MCF 10A (cell line): Measurements from ENCODE around the gene TMEM245. TPM values are rescaled to one million over a fixed set of nuclear protein-coding genes. Genes with fewer than 3 reads are reported as not detected.
A peak's percentile ranks its signal among the peaks of the same experiment; 100 is the strongest.

Experiments used
- BruUV-seq: library from RNA; stranded (reverse); fragments of 400-500 nt; replicated peaks from 2 replicates; lab custom pipeline; 2021; lab: Mats Ljungman, UMichigan
- CTCF ChIA-PET: fragments of 300-600 bp; sonication (Branson Sonifier 250); formaldehyde crosslinking; extraction: SDS; loops from one replicate; lab custom pipeline; 2021; ENCODE audit warnings: antibody characterized with exemption, inconsistent platforms; lab: Yijun Ruan, JAX
- POLR2A ChIA-PET: fragments of 300-600, 350-650 bp; sonication (Branson Sonifier 250); formaldehyde crosslinking; extraction: SDS; loops from one replicate; lab custom pipeline; 2020; ENCODE audit warnings: antibody characterized with exemption, inconsistent platforms; lab: Yijun Ruan, JAX
- DNase-seq: peaks from one replicate; pipeline ENCODE4 v3.0.0-alpha.2; 2018; ENCODE audit not compliant: unreplicated experiment
- H3K27ac Mint-ChIP-seq: one replicate; pipeline ENCODE4 v1.8.0; 2022; ENCODE audit warnings: mild to moderate bottlenecking, low read depth, mixed read lengths; ENCODE audit not compliant: unreplicated experiment
- H3K27me3 Mint-ChIP-seq: one replicate; pipeline ENCODE4 v1.8.0; 2022; ENCODE audit warnings: mixed read lengths; ENCODE audit not compliant: insufficient read depth, unreplicated experiment
- H3K36me3 Mint-ChIP-seq: one replicate; pipeline ENCODE4 v1.8.0; 2022; ENCODE audit warnings: mild to moderate bottlenecking, moderate library complexity, mixed read lengths; ENCODE audit not compliant: insufficient read depth, unreplicated experiment
- H3K4me1 Mint-ChIP-seq: one replicate; pipeline ENCODE4 v1.8.0; 2022; ENCODE audit warnings: mixed read lengths; ENCODE audit not compliant: insufficient read depth, unreplicated experiment
- H3K4me3 Mint-ChIP-seq: one replicate; pipeline ENCODE4 v1.8.0; 2022; ENCODE audit warnings: mild to moderate bottlenecking, moderate library complexity, mixed read lengths; ENCODE audit not compliant: unreplicated experiment
- H3K9me3 Mint-ChIP-seq: one replicate; pipeline ENCODE4 v1.8.0; 2022; ENCODE audit warnings: mixed read lengths; ENCODE audit not compliant: unreplicated experiment
- intact Hi-C: fragments of 100-400 bp; cut with micrococcal nuclease; formaldehyde crosslinking; loops from 2 replicates; pipeline ENCODE4 v1.14.1; 2022
- total RNA-seq: library from RNA; stranded (reverse); gene quantifications from 2 replicates; pipeline ENCODE4 v1.2.3, GENCODE V29; 2022
- TF ChIP-seq, protein P1 (sequence below): fragments of 200-600 bp; IDR thresholded peaks from one replicate; pipeline ENCODE4 v1.8.0; 2022; ENCODE audit warnings: antibody characterized with exemption, mild to moderate bottlenecking; ENCODE audit not compliant: unreplicated experiment

TMEM245 gene
- total RNA-seq, 1 experiment from 2014 or later, result 35.0 TPM

DNA sequence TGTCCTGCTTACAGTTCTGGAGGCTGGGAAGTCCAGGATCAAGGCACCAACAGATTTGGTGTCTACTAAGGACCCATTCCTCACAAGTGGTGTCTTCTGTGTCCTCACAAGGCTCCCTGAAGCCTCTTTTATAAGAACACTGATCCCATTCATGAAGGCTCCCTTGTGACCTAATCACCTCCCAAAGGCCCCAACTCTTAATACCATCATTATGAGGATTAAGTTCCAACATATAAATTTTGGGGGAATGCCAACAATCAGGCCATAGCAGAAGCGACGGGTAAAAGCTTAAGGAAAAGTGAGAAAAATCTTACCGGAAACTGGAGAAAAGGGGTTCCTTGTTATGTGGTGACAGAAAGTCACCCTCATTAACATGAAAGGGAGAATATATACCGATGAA, 117.6 kb downstream of the TMEM245 start:
- ChIA-PET CTCF (no interaction called here), POLR2A (interaction anchor here (0.6 to 0.9 kb wide), 3 partner anchors 15 to 451 kb away, joined by 3 to 4 read pairs (median 3); no protein-coding TSS in a partner anchor)
- BruUV-seq, result no TSS peak
- TF ChIP-seq, protein P1, sequence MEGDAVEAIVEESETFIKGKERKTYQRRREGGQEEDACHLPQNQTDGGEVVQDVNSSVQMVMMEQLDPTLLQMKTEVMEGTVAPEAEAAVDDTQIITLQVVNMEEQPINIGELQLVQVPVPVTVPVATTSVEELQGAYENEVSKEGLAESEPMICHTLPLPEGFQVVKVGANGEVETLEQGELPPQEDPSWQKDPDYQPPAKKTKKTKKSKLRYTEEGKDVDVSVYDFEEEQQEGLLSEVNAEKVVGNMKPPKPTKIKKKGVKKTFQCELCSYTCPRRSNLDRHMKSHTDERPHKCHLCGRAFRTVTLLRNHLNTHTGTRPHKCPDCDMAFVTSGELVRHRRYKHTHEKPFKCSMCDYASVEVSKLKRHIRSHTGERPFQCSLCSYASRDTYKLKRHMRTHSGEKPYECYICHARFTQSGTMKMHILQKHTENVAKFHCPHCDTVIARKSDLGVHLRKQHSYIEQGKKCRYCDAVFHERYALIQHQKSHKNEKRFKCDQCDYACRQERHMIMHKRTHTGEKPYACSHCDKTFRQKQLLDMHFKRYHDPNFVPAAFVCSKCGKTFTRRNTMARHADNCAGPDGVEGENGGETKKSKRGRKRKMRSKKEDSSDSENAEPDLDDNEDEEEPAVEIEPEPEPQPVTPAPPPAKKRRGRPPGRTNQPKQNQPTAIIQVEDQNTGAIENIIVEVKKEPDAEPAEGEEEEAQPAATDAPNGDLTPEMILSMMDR, result no peak
- H3K27me3 Mint-ChIP-seq, result no peaks in the 10 kb centered on the region
- intact Hi-C loops, result no loop called here
- H3K9me3 Mint-ChIP-seq, result no peaks in the 10 kb centered on the region
- H3K4me1 Mint-ChIP-seq, result peaks cover 15% of the 10 kb centered on the region
- no peak for DNase-seq
- H3K36me3 Mint-ChIP-seq, result peaks cover 15% of the 10 kb centered on the region
- H3K27ac Mint-ChIP-seq, result no peak overlapping the region
- H3K4me3 Mint-ChIP-seq, result no peak overlapping the region

DNA sequence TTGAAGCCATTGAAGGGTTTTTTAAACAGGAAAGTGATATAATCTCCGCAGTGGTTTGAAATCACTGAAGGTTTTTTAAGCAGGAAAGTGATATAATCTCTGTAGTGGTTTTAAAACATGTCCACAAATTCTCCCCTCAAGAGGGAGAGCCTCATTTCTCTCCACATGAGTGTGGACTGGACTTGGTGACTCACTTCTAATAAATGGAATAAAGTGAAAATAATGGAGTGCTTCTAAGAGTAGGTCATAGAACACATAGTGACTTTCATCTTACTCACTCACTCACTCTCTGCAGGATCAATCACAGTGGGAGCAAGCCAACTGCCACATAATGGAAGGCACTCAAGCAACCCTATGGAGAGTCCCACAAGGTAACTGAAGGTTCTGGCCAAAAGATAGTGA, 118.5 kb downstream of the TMEM245 start:
- no peaks in the 10 kb centered on the region for H3K27me3 Mint-ChIP-seq
- intact Hi-C loops, result no loop called here
- no peaks in the 10 kb centered on the region for H3K9me3 Mint-ChIP-seq
- DNase-seq, result peak; percentile 9
- CTCF ChIA-PET, result no interaction called here
- H3K4me3 Mint-ChIP-seq, result no peak overlapping the region
- H3K27ac Mint-ChIP-seq, result peak overlapping the region; percentile 61
- BruUV-seq, result no TSS peak
- POLR2A ChIA-PET, result interaction anchor here (0.9 kb wide), 2 partner anchors 11 to 32 kb away, joined by 3 read pairs; no protein-coding TSS in a partner anchor
- H3K36me3 Mint-ChIP-seq, result peaks cover 18% of the 10 kb centered on the region
- TF ChIP-seq, protein P1, result no peak
- peaks cover 18% of the 10 kb centered on the region for H3K4me1 Mint-ChIP-seq

DNA sequence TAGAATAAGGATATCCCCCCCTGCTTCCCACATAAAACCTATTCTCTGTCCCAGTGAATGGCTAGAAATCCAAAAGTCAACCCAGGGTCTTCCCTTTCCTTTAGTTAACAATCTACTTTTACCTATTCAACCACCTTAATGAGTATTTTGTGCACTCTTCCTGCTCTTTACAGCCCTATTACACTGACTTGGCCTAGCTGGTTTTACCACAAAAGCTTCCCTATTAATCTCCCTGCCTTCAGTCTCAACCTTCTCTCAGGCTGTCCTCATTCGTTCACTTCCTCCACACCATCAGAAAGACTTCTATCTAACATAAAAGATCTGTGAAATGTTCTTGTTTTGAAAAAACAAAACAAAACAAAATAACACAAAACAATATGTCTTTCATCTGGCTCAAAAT, 122.6 kb downstream of the TMEM245 start:
- BruUV-seq, result no TSS peak
- CTCF ChIA-PET, result interaction anchor here (0.6 to 1.1 kb wide), 4 partner anchors 8 to 1433 kb away, joined by 3 read pairs; no protein-coding TSS in a partner anchor
- Mint-ChIP-seq H3K4me1 (peaks cover 18% of the 10 kb centered on the region), H3K36me3 (peaks cover 15% of the 10 kb centered on the region), H3K27ac (peak overlapping the region; percentile 13), H3K27me3 (no peaks in the 10 kb centered on the region), H3K4me3 (no peak overlapping the region), H3K9me3 (no peaks in the 10 kb centered on the region)
- POLR2A ChIA-PET, result interaction anchor here (1.2 kb wide), 1 partner anchor 15 kb away, joined by 4 read pairs; no protein-coding TSS in a partner anchor
- TF ChIP-seq, protein P1, result no peak
- intact Hi-C loops, result no loop called here
- no peak for DNase-seq

DNA sequence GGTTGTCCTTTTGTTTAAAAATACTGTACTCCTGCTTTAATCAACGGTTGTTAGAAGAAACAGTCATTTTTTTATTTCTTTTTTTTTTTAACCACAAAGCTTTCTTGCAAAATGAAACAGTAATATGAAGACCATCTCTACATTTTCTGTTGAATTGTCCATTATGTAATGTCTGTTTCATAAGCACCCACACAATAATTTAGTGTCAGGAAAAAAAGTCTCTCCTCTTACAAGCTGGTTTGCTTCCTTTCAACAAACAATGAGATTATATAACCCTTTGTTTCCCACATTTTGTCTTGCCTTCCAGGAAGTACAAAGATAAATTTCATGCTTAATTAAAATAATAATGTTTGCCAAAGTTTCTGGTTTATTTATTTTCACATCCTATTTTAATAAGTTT, 123.1 kb downstream of the TMEM245 start:
- Mint-ChIP-seq H3K27me3 (no peaks in the 10 kb centered on the region), H3K4me3 (no peak overlapping the region), H3K4me1 (peaks cover 17% of the 10 kb centered on the region), H3K27ac (peak overlapping the region; percentile 13), H3K9me3 (no peaks in the 10 kb centered on the region), H3K36me3 (peaks cover 12% of the 10 kb centered on the region)
- ChIA-PET CTCF (interaction anchor here (0.6 to 0.8 kb wide), 2 partner anchors 8 to 15 kb away, joined by 3 read pairs; no protein-coding TSS in a partner anchor), POLR2A (interaction anchor here (1.2 kb wide), 1 partner anchor 16 kb away, joined by 4 read pairs; no protein-coding TSS in a partner anchor)
- intact Hi-C loops, result no loop called here
- no peak for DNase-seq
- TF ChIP-seq, protein P1, result no peak
- BruUV-seq, result no TSS peak
